Neural cell (in vitro differentiated cells): Measurements from ENCODE around the gene CELA2A.

Source experiments
- EP300 ChIP-seq: fragments of 450-650 bp; conservative IDR thresholded peaks from 2 replicates; pipeline ENCODE4 v1.6.1; 2014; ENCODE audit warnings: antibody characterized with exemption, mild to moderate bottlenecking, moderate library complexity; ENCODE audit not compliant: poor library complexity, severe bottlenecking
- EZH2 ChIP-seq: fragments of 200-600, 300-800 bp; shearing (Covaris generic), sonication (generic); IDR thresholded peaks from 2 replicates; pipeline ENCODE4 v1.6.1; 2014; ENCODE audit warnings: antibody characterized with exemption, low read length, borderline replicate concordance, mild to moderate bottlenecking; ENCODE audit not compliant: insufficient read depth, poor library complexity, severe bottlenecking
- MXI1 ChIP-seq: fragments of 450-650 bp; conservative IDR thresholded peaks from 2 replicates; pipeline ENCODE4 v1.6.1; 2014; ENCODE audit warnings: antibody characterized with exemption, mild to moderate bottlenecking; ENCODE audit not compliant: poor library complexity, severe bottlenecking
- POLR2AphosphoS5 ChIP-seq: IDR thresholded peaks from 2 replicates; pipeline ENCODE4 v1.6.1; 2012
- RAD21 ChIP-seq: fragments of 450-650 bp; conservative IDR thresholded peaks from 2 replicates; pipeline ENCODE4 v1.6.1; 2014; ENCODE audit warnings: antibody characterized with exemption, mild to moderate bottlenecking, moderate library complexity
- SMC3 ChIP-seq: fragments of 450-650 bp; conservative IDR thresholded peaks from 2 replicates; pipeline ENCODE4 v1.6.1; 2014; ENCODE audit warnings: antibody characterized with exemption, mild to moderate bottlenecking, moderate library complexity; ENCODE audit not compliant: poor library complexity
- TF ChIP-seq, protein P1 (sequence below): fragments of 450-650 bp; IDR thresholded peaks from 2 replicates; pipeline ENCODE4 v1.5.1; 2014; ENCODE audit warnings: antibody characterized with exemption, mild to moderate bottlenecking, moderate library complexity; ENCODE audit not compliant: poor library complexity, severe bottlenecking
- TF ChIP-seq, protein P2 (sequence below): IDR thresholded peaks from 2 replicates; pipeline ENCODE4 v1.6.1; 2012; ENCODE audit warnings: borderline replicate concordance

DNA sequence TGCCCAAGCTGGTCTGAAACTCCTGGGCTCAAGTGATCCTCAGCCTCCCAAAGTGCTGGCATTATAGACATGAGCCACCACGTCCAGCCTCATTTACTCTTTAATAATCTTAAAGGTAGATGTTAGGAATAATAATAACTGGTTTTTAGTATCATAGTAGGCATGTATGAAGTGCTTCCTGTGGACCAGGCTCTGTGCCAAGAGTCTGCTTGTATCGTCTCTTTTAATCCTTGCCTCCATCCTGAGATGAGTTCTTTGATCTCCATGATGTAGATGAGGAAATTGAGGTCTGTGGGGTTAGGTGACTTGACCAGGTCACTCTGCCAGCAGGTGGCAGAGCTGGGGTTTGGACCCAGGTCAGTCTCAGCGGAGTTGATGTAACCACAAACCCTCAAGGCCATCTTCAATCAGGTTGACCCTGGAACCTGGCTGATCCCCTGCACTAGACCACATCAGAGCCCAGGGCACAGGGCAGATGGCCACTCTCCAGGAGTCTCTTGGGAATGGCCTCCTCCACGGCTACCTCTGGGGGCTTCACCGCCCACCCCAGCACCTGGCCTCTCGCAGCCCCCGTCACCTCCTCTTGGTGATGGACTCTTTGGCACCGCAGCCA, 35.6 kb upstream of the CELA2A start:
- TF ChIP-seq, protein P1, sequence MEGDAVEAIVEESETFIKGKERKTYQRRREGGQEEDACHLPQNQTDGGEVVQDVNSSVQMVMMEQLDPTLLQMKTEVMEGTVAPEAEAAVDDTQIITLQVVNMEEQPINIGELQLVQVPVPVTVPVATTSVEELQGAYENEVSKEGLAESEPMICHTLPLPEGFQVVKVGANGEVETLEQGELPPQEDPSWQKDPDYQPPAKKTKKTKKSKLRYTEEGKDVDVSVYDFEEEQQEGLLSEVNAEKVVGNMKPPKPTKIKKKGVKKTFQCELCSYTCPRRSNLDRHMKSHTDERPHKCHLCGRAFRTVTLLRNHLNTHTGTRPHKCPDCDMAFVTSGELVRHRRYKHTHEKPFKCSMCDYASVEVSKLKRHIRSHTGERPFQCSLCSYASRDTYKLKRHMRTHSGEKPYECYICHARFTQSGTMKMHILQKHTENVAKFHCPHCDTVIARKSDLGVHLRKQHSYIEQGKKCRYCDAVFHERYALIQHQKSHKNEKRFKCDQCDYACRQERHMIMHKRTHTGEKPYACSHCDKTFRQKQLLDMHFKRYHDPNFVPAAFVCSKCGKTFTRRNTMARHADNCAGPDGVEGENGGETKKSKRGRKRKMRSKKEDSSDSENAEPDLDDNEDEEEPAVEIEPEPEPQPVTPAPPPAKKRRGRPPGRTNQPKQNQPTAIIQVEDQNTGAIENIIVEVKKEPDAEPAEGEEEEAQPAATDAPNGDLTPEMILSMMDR = no peak
- TF ChIP-seq MXI1 (no peak), POLR2AphosphoS5 (no peak), EZH2 (no peak), SMC3 (no peak), RAD21 (no peak), EP300 (no peak)
- TF ChIP-seq, protein P2, sequence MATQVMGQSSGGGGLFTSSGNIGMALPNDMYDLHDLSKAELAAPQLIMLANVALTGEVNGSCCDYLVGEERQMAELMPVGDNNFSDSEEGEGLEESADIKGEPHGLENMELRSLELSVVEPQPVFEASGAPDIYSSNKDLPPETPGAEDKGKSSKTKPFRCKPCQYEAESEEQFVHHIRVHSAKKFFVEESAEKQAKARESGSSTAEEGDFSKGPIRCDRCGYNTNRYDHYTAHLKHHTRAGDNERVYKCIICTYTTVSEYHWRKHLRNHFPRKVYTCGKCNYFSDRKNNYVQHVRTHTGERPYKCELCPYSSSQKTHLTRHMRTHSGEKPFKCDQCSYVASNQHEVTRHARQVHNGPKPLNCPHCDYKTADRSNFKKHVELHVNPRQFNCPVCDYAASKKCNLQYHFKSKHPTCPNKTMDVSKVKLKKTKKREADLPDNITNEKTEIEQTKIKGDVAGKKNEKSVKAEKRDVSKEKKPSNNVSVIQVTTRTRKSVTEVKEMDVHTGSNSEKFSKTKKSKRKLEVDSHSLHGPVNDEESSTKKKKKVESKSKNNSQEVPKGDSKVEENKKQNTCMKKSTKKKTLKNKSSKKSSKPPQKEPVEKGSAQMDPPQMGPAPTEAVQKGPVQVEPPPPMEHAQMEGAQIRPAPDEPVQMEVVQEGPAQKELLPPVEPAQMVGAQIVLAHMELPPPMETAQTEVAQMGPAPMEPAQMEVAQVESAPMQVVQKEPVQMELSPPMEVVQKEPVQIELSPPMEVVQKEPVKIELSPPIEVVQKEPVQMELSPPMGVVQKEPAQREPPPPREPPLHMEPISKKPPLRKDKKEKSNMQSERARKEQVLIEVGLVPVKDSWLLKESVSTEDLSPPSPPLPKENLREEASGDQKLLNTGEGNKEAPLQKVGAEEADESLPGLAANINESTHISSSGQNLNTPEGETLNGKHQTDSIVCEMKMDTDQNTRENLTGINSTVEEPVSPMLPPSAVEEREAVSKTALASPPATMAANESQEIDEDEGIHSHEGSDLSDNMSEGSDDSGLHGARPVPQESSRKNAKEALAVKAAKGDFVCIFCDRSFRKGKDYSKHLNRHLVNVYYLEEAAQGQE = no peak
